ENCODE data around the gene RAB12.

DNA sequence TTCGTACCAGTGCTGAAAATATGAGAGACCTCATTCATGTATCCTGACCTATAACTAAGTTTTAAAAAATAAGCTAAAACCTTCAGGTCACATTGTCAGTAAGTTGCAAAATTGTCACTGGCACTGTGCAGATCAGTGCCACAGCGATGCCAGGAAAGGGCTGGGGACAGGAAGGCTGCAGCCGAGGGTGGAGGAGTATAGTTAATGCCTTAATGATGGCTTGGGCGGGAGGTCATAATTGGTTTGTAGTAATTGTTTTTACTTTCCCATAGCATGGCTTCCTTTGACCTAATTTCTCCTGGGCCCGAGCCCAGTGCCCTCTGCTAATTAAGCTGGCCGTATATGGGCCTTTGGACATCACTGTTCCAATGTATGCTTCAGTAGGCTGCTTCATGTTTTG is 47.2 kb upstream of the RAB12 start:
- TF ChIP-seq, protein P1, sequence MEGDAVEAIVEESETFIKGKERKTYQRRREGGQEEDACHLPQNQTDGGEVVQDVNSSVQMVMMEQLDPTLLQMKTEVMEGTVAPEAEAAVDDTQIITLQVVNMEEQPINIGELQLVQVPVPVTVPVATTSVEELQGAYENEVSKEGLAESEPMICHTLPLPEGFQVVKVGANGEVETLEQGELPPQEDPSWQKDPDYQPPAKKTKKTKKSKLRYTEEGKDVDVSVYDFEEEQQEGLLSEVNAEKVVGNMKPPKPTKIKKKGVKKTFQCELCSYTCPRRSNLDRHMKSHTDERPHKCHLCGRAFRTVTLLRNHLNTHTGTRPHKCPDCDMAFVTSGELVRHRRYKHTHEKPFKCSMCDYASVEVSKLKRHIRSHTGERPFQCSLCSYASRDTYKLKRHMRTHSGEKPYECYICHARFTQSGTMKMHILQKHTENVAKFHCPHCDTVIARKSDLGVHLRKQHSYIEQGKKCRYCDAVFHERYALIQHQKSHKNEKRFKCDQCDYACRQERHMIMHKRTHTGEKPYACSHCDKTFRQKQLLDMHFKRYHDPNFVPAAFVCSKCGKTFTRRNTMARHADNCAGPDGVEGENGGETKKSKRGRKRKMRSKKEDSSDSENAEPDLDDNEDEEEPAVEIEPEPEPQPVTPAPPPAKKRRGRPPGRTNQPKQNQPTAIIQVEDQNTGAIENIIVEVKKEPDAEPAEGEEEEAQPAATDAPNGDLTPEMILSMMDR (conservative IDR thresholded peaks at IDR 0.05; ENCODE audit: low read length), result no peak
- TF ChIP-seq EZH2phosphoT487 (IDR thresholded peaks at IDR 0.05; ENCODE audit: borderline replicate concordance), result no peak

Measured in Loucy (cell line).